Mucosa of descending colon (tissue), 3 donors: ENCODE data around the gene ADGRL4. TPM values are rescaled to one million over a fixed set of nuclear protein-coding genes. Genes with fewer than 3 reads are reported as not detected.
"Not testable (repeated sequence)": the region's sequence is repeated elsewhere in the genome, so short reads cannot be mapped to it uniquely, and the experiment has no call there.

Experiments
- ATAC-seq: fragments of 200-7000 bp; cut with Tn5 transposase; one replicate; pipeline ENCODE4 v1.9.1; 2020; ENCODE audit warnings: mild to moderate bottlenecking, moderate library complexity
- DNase-seq, 3 donors: peaks; one replicate each; pipeline ENCODE4 v3.0.0-alpha.2; 2020
- H3K36me3 ChIP-seq: fragments of 200-600 bp; one replicate; pipeline ENCODE4 v1.8.0; 2021; ENCODE audit warnings: low read depth, mild to moderate bottlenecking
- H3K4me1 ChIP-seq: fragments of 200-600 bp; one replicate; pipeline ENCODE4 v1.8.0; 2021; ENCODE audit warnings: low read depth, mild to moderate bottlenecking
- H3K4me3 ChIP-seq: fragments of 200-600 bp; one replicate; pipeline ENCODE4 v1.8.0; 2021; ENCODE audit warnings: mild to moderate bottlenecking
- H3K9me3 ChIP-seq: fragments of 200-600 bp; one replicate; pipeline ENCODE4 v1.8.0; 2021; ENCODE audit warnings: mild to moderate bottlenecking
- CTCF ChIP-seq: fragments of 200-600 bp; IDR thresholded peaks from one replicate; pipeline ENCODE4 v1.8.0; 2022; ENCODE audit warnings: antibody characterized with exemption, mild to moderate bottlenecking
- intact Hi-C, 2 donors: fragments of 100-400 bp; cut with DNase I in 1 of 2; cut with micrococcal nuclease in 1 of 2; formaldehyde crosslinking; loops; one replicate each; pipeline versions ENCODE4 v1.11.0 to v1.11.1; 2022; cut with DNase I, micrococcal nuclease
- total RNA-seq, 3 donors: library from RNA; stranded (reverse); fragmentation: NEBNext Ultra II Directional in 2 of 3; extraction: Animal tissue kit (Norgen Biotek cat#: 25700) in 2 of 3; gene quantifications; one replicate each; pipeline versions ENCODE4 v1.2.1 to v1.2.4, GENCODE V29; 2021 to 2023
- donor health status: DM: no; HTN: no; CAD: no; lungs with moderate emphysema.
- donor health status: DM: no; HTN: no; CAD: no.
- donor health status: DM: no; HTN: yes; CAD: no.

Gene ADGRL4
- total RNA-seq, 3 donors from 2014 or later: 1.7 to 5.3 (median 4.6) TPM

- TF ChIP-seq CTCF: no peak
- no peak for DNase-seq
- Histone ChIP-seq H3K4me3 (no peak overlapping the region), H3K4me1 (no peaks in the 10 kb centered on the region), H3K9me3 (no peaks in the 10 kb centered on the region), H3K36me3 (no peaks in the 10 kb centered on the region)
- intact Hi-C loops: no loop called here
- ATAC-seq: no peak
These were observed 111.7 kb downstream of the ADGRL4 start for GRCh38 chr1:78894811-78895210.

GRCh38 chr1:78892260-78892840, 114.2 kb downstream of the ADGRL4 start:
- DNase-seq (no peak), ATAC-seq (no peak)
- H3K4me1 ChIP-seq: no peaks in the 10 kb centered on the region
- no peak overlapping the region for H3K4me3 ChIP-seq
- intact Hi-C loops: no loop called here
- no peaks in the 10 kb centered on the region for H3K36me3 ChIP-seq
- TF ChIP-seq CTCF: no peak
- H3K9me3 ChIP-seq: no peaks in the 10 kb centered on the region

- DNase-seq (no peak), ATAC-seq (no peak)
- no peak for TF ChIP-seq CTCF
- Histone ChIP-seq H3K9me3 (no peaks in the 10 kb centered on the region), H3K36me3 (no peaks in the 10 kb centered on the region), H3K4me3 (no peak overlapping the region), H3K4me1 (no peaks in the 10 kb centered on the region)
- intact Hi-C loops: no loop called here
These were observed 119.1 kb downstream of the ADGRL4 start for GRCh38 chr1:78887458-78887857.

- no peaks in the 10 kb centered on the region for H3K4me1 ChIP-seq
- TF ChIP-seq CTCF: no peak
- H3K9me3 ChIP-seq: no peaks in the 10 kb centered on the region
- no peak overlapping the region for H3K4me3 ChIP-seq
- H3K36me3 ChIP-seq: no peaks in the 10 kb centered on the region
- intact Hi-C loops: no loop called here
- no peak for ATAC-seq
- no peak for DNase-seq
These were observed 121.7 kb downstream of the ADGRL4 start for GRCh38 chr1:78884685-78885452.

- Histone ChIP-seq H3K36me3 (no peaks in the 10 kb centered on the region), H3K4me1 (no peaks in the 10 kb centered on the region), H3K9me3 (no peaks in the 10 kb centered on the region), H3K4me3 (no peak overlapping the region)
- ATAC-seq (no peak), DNase-seq (no peak)
- intact Hi-C loops: no loop called here
- no peak for TF ChIP-seq CTCF
These were observed 126.3 kb downstream of the ADGRL4 start for GRCh38 chr1:78880223-78880622.

- not testable (repeated sequence) for ATAC-seq
These were observed 130.5 kb downstream of the ADGRL4 start for GRCh38 chr1:78875986-78876385.

GRCh38 chr1:78872801-78873200, 133.7 kb downstream of the ADGRL4 start:
- ATAC-seq, DNase-seq, H3K9me3 ChIP-seq, intact Hi-C loops, H3K36me3 ChIP-seq, H3K4me1 ChIP-seq, H3K4me3 ChIP-seq: not testable (repeated sequence)

More at GRCh38 chr1:78875986-78876385, 130.5 kb downstream of the ADGRL4 start:
- H3K4me3 ChIP-seq, intact Hi-C loops, H3K4me1 ChIP-seq, DNase-seq, H3K9me3 ChIP-seq, H3K36me3 ChIP-seq: not testable (repeated sequence)
